ENCODE results near the gene MED27.

DNA sequence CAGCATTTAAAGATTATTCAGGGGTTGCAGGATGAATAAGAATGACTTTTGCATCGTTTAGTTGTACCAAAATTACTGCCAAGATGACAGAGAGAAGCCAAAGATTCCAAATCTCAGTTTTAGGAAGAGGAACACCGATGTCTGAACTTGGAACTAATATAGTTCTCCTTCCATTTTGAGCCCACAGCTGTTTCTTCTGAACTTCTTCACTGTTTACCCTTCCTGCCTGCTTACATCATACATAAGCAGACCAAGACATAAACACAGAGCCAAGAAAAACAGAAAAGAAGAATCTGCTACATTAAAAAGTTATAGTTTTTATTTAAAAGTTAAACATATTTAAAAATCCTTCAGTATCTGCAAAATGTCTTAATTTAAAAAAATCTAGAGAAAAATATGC lies 192.8 kb downstream of the MED27 start:
- TF ChIP-seq EP300 (IDR thresholded peaks at IDR 0.05) (no peak), POLR2A (IDR thresholded peaks at IDR 0.05) (no peak), POLR2AphosphoS5 (IDR thresholded peaks at IDR 0.05) (no peak)
- TF ChIP-seq, protein P1, sequence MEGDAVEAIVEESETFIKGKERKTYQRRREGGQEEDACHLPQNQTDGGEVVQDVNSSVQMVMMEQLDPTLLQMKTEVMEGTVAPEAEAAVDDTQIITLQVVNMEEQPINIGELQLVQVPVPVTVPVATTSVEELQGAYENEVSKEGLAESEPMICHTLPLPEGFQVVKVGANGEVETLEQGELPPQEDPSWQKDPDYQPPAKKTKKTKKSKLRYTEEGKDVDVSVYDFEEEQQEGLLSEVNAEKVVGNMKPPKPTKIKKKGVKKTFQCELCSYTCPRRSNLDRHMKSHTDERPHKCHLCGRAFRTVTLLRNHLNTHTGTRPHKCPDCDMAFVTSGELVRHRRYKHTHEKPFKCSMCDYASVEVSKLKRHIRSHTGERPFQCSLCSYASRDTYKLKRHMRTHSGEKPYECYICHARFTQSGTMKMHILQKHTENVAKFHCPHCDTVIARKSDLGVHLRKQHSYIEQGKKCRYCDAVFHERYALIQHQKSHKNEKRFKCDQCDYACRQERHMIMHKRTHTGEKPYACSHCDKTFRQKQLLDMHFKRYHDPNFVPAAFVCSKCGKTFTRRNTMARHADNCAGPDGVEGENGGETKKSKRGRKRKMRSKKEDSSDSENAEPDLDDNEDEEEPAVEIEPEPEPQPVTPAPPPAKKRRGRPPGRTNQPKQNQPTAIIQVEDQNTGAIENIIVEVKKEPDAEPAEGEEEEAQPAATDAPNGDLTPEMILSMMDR (IDR thresholded peaks at IDR 0.05): no peak

All from sigmoid colon (tissue), 4 donors.